Measurements from ENCODE around the gene AFF2.
"Not testable (repeated sequence)": the region's sequence is repeated elsewhere in the genome, so short reads cannot be mapped to it uniquely, and the experiment has no call there.

Gene AFF2

DNA sequence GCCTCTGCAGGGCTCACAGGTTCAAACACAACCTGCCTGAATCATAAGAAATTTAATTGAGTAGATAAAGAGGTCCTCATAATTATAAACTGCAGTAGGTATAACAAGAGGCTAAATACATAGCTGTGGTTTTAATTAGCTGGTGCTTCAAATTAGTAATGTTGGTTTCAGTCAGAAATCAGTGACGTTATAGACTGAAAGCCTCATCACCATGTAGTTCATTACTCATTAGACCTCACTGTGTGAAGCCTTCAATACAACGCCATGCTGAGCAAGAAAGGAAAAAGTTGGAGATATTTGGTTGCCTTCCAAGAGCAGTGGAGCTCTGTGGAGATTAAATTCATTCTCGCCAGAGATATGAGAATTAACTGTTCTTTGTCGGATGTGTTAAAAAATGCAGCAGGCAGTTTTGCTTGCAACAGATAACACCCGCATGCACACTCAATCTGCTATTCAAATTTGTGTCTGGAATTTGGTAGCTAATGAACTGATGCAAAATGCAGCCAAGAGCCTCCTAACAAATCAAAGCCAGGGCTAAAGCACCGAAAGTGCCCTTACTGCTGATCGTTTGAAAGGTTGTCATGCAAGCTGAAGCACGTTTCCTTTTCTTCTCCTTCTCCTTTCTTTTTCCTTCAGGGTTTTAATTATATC is 148.9 kb downstream of the AFF2 start:
- no peak for DNase-seq

DNA sequence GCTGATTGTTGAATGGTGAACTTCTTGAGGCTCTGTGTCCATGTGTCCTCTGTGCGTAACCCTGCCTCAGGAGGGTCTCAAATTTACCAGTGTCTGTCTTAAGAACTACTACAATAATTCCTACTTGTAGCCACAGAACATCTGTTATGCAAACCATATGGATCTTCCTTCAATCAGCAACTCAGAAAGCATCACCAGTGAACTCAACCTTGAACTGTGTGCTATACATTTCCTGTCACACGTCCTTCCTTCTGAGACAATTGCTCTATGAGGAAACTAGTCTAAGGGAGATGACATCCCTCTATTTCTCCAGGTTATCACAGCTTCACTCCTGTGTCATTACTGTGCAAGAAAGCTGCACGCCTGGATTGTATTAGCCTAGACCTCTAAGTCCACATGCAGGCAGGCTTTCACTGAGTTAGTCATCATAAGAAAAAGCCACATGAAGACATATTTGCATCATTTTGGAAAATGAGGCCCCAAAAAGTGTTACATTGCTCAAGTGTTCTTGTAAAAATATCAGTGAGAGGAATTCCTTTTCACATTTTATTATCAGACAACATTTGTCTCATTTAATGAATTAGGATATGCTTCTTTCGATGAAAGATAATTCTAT is 157.8 kb downstream of the AFF2 start:
- no peak for DNase-seq

DNA sequence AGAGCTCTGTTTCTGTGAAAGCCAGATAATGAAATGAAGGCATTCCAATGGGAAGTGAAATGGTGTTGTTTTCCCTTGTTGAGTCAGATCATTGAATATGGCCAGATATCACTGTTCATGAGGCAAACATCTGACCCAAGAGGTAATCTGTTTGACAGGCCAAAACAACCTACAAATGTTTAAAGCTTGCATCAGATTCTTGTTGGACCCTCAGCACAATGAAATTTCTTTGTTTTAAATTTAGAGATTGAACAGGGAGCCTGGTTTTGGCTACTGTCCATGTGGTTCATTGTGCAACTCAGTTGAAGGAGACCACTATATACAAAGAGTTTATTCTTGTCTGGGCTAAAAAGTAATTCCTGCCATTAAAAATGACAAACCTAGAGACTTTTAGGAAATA is 159.1 kb downstream of the AFF2 start:
- no peak for DNase-seq

DNA sequence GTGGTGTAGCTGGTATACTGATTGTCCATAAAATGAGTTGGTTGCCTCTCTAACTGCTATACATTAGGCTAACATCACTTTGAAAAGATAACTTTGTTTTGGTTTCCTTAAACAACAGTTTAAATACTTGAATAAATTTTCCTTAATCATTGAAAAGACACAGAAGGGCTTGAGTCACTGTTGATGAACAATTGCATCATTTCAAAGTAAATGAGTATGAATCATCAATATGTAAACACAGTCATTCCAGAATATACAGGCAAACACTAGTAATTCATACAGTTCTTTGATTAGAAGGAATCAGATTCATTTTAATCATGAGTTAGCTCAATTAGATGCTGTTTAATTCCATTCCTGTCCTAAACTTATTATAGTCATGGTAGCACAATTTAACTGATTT is 160.6 kb downstream of the AFF2 start:
- no peak for DNase-seq

DNA sequence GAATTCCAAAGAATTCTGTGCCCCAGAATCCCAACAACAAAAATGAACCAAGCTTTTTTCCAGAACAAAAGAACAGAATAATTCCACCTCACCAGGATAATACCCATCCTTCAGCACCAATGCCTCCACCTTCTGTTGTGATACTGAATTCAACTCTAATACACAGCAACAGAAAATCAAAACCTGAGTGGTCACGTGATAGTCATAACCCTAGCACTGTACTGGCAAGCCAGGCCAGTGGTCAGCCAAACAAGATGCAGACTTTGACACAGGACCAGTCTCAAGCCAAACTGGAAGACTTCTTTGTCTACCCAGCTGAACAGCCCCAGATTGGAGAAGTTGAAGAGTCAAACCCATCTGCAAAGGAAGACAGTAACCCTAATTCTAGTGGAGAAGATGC is 161.6 kb downstream of the AFF2 start:
- no peak for DNase-seq

DNA sequence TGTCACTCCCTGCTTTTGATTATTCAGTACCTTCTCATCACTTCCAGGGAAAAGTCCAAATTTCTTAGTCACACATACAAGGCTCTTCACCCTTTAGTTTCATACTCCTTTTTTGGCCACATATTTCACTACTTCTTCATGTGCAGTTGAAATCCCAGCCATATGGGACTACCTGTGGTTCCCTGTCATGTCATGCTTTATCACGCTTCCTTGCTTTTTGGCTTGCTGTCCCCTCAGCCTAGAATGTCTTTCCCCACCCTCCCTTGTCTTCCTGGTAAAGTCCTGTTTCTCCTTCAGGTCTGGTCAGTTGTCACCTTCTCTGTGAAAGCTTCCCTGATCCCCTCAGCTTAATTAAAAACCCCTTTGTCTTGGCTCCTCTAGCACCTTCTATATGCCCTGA is 163.8 kb downstream of the AFF2 start:
- no peak for DNase-seq

DNA sequence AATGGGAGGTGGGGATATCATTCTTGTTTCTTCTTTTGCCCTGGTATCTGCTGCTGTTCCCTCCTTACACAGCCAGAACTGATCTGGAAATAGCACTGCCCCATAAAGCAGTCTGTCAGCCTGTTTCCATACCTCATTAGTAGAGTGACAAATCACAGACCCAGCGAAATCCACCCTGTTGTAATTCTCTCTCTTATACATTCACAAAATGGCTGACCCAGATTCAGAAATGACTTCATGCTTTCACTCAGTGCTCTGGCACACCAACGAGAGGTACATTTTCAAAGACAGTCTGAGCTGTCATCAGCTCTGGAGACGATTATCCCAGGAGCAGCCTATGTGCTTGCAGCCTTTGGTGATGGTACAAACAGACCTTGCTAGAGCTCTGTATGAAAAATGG is 164.6 kb downstream of the AFF2 start:
- no peak for DNase-seq

DNA sequence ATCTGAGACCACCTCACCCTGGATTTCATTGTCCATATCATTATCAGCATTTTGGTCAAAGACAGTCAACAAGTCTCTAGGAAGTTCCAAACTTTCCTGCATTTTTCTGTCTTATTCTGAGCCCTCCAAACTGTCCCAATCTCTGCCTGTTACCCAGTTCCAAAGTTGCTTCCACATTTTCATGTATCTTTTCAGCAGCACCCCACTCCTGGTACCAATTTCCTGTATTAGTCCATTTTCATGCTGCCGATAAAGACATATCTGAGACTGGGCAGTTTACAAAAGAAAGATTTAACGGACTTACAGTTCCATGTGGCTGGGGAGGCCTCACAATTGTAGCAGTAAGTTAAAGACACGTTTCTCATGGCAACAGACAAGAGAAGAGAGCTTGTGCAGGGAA is 168.8 kb downstream of the AFF2 start:
- not testable (repeated sequence) for DNase-seq

DNA sequence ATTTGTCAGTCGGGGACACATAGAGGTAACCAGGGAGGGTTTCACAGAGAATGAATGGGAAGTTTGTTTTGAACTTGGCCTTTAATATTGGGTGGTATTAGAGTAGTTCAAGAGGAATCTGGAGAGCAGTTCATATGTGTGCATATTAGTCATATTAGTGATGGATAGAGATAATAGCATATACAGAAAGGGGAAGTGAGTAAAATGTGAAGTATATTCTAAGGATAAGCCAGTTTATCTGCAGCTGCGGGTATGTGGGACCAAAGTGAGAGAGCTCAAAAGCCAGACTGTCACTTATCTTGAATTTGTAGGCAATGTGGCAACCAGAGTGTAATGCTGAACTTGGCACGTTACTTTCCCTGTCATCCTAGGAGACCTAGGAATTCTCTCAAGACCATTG is 169.9 kb downstream of the AFF2 start:
- DNase-seq = no peak

DNA sequence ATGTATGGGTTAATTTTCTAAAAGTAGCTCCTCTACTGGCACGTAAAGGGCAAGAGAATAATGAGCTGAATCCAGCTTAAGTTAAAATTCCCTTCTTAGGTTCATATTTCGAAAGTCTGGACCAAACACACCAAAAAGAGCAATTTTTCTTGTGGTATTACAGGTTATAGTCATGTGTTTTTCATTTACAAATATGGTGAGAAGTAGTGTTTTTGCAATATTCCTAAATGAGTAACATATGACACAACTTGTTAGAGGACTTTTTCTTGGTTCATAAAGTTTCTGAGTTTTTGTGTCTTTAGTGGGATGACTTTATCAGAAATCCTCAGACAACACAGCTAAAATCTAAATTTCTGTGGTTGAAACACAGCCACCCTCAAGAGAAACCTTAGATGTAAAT is 172.1 kb downstream of the AFF2 start:
- DNase-seq = no peak

DNA sequence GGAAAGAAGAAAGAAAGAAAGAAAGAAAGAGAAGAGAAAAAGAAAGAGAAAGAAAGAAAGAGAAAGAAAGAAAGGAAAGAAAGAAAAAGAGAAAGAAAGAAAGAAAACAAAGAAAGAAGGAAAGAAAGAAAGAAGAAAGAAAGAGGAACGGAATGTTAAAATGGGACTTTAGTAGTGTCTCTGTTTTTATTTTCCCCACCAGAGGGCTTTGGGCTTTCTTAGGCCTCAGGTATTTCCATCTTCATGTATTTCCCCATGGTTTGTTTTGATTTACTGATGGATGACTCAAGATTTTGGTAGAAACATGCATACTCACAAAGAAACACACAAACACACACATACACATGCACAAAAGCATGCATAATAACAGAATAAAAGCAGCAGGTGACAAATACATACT is 181.2 kb downstream of the AFF2 start:
- DNase-seq = no peak

DNA sequence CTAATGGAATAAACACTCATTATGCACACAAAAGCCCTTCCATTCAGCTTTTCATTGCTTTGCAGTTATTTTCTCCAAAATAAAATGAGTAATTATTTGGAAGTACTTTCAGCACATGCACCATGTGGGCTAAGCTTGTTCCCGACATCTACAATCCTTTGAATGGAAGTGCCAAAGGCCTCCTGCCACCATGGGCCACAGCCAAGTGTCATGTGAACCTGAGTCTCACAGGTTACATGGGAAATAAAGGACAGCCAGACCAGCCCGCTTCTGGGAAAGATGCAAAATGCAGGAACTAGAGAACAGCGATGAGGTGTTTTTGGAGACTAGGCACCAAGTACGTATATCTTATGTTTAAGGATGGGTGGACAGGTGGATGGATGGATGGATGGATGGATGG is 181.8 kb downstream of the AFF2 start:
- no peak for DNase-seq

DNA sequence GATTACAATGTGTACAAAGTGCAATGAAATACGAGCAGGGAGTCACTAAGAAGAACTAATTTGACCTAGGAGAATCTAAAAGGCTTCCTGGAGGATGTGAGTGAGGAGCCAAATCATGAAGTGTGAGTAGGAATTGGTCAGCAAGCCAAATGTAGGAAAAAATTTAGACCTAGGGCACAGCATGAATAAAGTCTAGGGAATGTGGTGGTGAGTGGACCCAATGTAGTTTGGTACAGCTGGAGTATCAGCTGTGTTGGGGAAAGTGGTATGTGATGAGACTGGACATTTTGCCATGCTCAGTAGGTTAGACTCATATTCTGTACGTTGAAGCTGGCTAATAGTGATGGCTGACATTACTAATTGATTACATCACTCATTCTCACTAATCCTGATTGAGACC is 191.0 kb downstream of the AFF2 start:
- DNase-seq = no peak

DNA sequence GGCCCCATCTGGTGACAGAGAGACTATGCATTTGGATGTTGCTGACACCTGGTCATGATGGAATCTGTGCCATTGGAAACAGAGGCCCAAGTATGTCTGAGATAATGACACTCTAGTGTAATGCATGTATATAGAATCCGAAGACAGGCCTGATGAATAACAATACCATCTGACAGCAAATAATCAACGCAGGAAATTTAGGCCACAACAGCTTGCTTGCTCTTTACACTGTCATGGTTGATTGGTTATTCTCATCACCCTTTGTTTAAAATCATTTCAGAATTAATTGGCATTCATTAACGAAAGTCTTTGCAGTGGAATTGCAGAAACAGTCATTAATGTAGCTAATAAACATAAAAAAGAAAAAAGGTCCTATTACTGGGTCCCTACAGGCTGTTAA is 194.8 kb downstream of the AFF2 start:
- DNase-seq = no peak

DNA sequence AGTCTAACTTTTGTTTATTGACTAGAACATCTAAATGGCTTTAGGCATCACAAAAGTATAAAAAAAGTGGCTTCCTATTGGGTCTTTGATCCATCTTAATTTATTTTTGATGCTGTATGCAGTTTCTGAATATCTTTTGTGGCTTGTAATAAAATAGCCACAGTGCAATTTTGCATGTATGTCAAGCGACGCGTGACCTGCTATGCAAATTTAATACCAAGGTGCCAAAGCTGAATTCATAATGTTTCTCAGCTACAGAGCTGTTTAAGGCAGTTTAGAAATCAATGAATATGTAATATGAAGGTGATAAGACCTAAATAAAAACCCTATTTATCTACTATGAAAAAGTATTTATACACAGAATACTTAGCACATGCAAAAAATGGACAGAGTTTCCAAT is 197.8 kb downstream of the AFF2 start:
- DNase-seq = no peak

DNA sequence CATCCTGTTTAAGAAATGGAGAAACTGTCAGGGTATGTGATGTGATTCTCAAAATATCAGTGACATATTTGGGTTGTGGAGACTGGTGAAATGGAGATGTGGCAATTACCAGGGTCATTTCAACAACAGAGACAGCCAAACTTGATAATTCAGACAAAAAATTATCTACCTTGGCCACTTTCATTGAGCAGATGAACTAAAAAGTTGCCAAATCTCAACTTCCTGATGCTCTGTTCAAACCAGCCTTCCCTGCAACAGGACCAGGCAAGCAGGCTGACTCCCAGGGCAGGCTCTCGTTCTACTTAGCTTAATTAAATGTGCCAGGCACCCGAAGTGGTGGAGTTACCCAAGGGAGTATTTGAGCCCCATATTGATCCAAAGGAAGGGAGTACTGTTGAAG is 199.6 kb downstream of the AFF2 start:
- DNase-seq = no peak

DNA sequence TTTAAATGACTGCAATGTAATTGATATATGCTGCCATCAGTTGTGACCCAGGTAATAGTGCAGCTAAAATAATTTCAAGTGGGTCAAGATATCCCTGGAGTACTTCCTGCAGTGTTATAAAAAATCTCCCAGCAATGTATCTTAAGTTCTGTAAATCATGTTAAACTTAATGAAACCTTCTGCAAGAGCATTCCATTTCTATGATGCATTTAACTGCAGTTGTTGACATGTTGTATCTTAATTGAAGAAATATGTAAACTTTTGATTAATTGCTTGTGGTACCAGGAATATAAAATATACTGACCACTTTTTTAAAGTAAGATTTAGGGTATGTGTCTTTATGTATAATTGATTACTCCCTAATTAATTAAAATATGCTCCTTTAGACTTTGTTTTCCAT is 213.6 kb downstream of the AFF2 start:
- DNase-seq = no peak

DNA sequence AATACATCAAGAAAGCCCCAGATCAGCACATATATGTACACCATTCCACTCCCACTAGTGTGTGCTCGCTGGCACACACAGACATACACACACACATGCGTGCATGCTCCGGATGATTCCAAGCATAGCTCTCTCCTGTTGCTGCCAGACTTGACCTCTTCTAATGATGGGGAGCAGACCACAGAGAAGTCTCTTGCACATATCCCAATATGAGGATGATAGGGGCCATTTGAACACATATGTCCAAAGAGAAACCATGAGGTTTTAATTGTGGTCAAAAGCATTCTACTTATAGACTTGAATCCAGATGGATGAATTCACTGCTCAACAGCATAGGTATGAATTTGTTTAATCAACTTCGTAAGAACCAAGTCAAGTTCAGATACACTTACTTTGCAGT is 214.9 kb downstream of the AFF2 start:
- DNase-seq = no peak

DNA sequence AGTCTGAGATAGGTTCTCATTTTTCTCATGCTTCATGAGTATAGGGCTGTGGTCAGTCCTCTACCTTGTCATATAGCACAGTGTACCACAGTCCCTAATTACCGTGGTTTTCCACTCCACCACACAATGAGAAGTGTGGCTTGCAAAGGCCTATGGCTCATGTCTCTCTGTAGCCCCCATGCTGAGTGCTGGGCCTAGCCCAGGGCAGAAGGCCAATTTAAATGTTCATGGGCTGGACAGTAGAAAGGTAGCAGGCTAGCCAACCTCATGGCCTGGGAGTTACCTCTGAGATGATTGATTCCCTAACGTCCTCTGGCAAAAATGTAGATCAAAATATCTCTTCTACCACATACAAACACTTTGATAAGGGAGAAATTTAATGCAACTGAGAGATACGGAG is 222.5 kb downstream of the AFF2 start:
- DNase-seq = no peak

DNA sequence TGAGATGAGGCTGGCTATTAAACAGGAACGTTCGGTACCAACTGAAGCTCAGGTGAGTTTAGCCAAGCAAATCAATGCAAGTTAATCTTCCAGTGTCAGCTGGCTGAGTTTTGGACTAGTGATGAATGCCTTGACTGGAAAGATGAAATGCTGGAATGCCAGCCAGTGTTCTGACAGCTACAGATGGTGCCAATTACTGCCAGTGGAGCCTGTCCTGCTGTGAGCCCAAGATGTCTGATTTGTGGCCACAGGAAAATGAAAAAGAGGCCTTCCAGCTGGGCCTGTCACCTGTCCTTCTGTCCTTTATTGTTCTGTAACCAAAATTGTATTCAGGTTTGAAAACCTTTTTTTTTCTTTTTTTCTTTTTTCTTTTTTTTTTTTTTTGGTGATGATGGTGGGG is 223.1 kb downstream of the AFF2 start:
- no peak for DNase-seq

DNA sequence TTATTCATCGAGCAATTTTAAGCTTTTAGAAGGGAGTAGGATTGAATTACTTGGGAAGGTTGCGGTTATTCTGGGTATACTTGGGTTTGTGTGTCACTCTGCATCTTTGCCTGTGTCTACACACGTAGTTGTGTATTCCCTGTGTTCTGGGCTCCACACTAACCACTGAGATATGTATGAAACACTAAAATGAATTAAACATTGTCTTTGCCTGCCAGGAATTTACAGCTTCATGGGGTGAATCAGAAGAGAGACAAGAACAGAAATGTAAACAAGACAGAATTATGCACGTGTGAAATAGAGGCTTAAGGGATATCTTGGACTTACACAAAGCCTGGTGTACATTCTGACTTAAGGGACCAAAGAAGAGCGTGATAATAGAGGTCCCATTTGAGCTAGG is 228.5 kb downstream of the AFF2 start:
- no peak for DNase-seq

DNA sequence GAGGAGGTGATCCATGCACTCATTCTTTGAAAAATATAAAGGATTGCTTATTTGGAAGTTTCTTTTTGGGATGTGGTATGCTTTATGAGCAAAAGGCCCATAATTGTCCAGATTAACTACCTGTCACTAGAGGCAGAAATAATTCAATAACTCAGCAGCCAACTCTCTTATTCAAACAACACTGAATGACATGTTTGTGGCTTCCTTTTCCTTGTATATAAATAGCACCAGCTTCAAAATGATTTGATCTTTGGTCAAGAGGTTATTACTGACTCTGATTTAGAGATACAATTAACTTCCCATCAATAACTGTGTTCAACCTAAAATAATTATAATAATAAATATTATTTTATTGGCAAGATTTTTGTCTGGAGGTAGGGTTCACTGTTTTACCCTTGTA is 232.3 kb downstream of the AFF2 start:
- no peak for DNase-seq

DNA sequence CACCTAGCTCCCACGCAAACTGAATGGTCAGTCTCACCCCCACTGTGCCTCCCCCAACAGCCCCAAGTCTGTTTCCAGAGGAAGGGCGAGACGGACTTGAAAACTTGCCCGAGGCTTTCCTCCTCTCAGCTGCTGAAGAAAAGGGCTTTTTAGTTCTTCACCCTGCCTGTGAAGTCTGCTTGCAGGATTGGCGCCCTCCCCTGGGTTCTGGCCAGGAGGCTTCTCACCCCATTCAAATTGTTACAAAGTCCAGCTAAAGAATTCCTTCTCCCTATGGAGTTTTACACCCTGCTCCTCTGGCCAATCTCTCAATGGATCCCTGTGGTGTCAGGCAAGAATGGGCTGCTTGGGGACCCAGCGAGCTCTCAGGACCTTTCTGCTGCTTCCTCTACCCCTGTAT is 241.0 kb downstream of the AFF2 start:
- no peak for DNase-seq

DNA sequence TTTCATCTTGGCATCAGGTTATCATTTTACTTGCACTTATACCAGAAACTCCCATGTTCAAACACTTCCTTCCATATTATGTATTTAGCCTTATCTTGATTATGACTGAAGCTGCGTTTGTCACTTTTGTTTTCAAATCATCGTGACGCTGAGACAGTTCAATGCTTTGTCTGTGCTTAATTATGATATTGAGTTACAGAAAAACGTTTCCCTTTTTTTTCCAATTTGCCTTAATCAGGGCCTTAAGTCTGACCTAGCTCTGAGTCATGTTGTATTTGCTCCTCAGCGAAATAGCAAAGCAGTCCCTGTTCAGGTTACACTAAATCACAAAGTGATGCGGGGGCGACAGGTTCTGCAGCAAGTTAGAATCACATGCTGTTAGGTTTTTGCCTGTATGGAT is 254.7 kb downstream of the AFF2 start:
- no peak for DNase-seq

DNA sequence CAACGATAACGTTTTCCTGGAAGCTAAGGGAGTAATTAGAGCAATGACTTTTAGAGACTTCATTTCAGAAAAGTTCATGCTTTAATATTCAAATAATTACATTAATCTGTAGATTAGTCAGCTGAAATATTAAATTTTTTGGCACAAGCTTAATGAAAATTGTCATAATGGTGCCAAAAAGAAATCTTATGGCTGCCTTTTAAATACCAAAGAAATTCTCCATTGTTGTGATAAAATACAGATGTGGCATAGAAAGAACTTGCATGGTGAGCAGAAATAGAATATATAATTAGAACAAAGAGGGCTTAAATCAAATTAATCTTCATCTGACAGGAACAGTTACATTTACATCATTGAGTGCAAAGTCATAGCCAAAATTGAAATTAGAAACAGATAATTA is 263.5 kb downstream of the AFF2 start:
- DNase-seq = no peak

DNA sequence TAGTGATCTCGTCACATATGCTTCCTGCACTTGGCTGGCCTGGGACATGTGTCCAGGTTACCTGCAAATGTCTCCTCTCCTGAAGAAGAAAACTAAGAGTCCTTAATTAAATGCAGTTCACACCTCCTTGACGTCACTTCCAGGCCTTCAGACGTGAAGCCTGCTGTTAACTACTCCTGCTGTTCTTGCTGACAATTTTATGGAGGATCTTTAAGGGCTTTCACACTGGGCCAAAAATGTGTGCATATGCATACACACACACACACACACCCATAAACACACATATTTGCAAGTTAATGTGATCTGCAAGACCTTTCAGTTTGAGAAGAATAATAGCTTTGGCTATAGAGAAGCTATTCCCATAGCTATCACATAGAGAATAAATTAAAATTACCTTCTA is 267.9 kb downstream of the AFF2 start:
- DNase-seq = no peak

Measured in NCI-H1092 (cell line).